MCF 10A (cell line): Measurements from ENCODE around the gene SPATS2L. TPM values are rescaled to one million over a fixed set of nuclear protein-coding genes. Genes with fewer than 3 reads are reported as not detected.

ENCODE experiments used
- BruUV-seq: library from RNA; stranded (reverse); fragments of 400-500 nt; replicated peaks from 2 replicates; lab custom pipeline; 2021; lab: Mats Ljungman, UMichigan
- CTCF ChIA-PET: fragments of 300-600 bp; sonication (Branson Sonifier 250); formaldehyde crosslinking; extraction: SDS; loops from one replicate; lab custom pipeline; 2021; ENCODE audit warnings: antibody characterized with exemption, inconsistent platforms; lab: Yijun Ruan, JAX
- POLR2A ChIA-PET: fragments of 300-600, 350-650 bp; sonication (Branson Sonifier 250); formaldehyde crosslinking; extraction: SDS; loops from one replicate; lab custom pipeline; 2020; ENCODE audit warnings: antibody characterized with exemption, inconsistent platforms; lab: Yijun Ruan, JAX
- DNase-seq: peaks from one replicate; pipeline ENCODE4 v3.0.0-alpha.2; 2018; ENCODE audit not compliant: unreplicated experiment
- H3K27ac Mint-ChIP-seq: one replicate; pipeline ENCODE4 v1.8.0; 2022; ENCODE audit warnings: mild to moderate bottlenecking, low read depth, mixed read lengths; ENCODE audit not compliant: unreplicated experiment
- H3K27me3 Mint-ChIP-seq: one replicate; pipeline ENCODE4 v1.8.0; 2022; ENCODE audit warnings: mixed read lengths; ENCODE audit not compliant: insufficient read depth, unreplicated experiment
- H3K36me3 Mint-ChIP-seq: one replicate; pipeline ENCODE4 v1.8.0; 2022; ENCODE audit warnings: mild to moderate bottlenecking, moderate library complexity, mixed read lengths; ENCODE audit not compliant: insufficient read depth, unreplicated experiment
- H3K4me1 Mint-ChIP-seq: one replicate; pipeline ENCODE4 v1.8.0; 2022; ENCODE audit warnings: mixed read lengths; ENCODE audit not compliant: insufficient read depth, unreplicated experiment
- H3K4me3 Mint-ChIP-seq: one replicate; pipeline ENCODE4 v1.8.0; 2022; ENCODE audit warnings: mild to moderate bottlenecking, moderate library complexity, mixed read lengths; ENCODE audit not compliant: unreplicated experiment
- H3K9me3 Mint-ChIP-seq: one replicate; pipeline ENCODE4 v1.8.0; 2022; ENCODE audit warnings: mixed read lengths; ENCODE audit not compliant: unreplicated experiment
- CTCF ChIP-seq: fragments of 200-600 bp; IDR thresholded peaks from one replicate; pipeline ENCODE4 v1.8.0; 2022; ENCODE audit warnings: antibody characterized with exemption, mild to moderate bottlenecking; ENCODE audit not compliant: unreplicated experiment
- intact Hi-C: fragments of 100-400 bp; cut with micrococcal nuclease; formaldehyde crosslinking; loops from 2 replicates; pipeline ENCODE4 v1.14.1; 2022
- total RNA-seq: library from RNA; stranded (reverse); gene quantifications from 2 replicates; pipeline ENCODE4 v1.2.3, GENCODE V29; 2022

Gene SPATS2L
- total RNA-seq, 1 experiment from 2014 or later: 68.3 TPM

DNA sequence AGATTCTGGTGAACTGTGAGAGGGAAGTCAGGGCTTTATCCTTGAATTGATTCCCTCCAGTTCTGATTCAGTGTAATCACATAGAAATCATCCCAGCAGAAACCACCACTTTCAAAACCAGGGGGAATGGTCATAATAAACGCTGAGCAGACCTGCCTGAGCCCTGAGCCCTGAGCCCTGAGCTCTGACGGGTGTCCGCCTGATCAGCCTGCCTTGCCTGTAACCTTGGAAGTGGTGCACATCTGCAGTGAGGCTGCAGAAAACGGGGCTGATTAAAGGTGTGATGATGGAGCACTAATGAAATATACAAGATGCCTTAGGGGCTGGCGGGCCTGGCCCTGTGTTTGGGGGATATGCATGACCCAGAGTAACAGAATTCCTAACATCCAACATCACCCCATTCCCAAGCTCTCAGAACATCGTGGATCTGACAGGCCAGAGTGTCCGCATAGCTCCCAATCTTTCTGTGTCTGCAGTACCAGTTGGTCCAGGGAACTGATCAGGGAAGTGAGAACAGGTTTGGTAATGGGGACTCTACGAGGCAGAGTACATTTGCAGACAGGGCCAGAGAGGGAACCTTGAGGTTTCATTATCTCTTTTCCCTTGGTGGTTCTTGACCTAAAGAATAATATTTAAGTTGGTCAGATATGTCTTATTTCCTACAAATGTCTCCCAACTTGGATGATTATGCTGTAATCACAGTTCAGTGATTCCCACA lies 165.6 kb downstream of the SPATS2L start:
- Mint-ChIP-seq H3K27me3 (no peaks in the 10 kb centered on the region), H3K4me3 (no peak overlapping the region), H3K27ac (no peak overlapping the region), H3K4me1 (no peaks in the 10 kb centered on the region), H3K36me3 (peaks cover 71% of the 10 kb centered on the region), H3K9me3 (no peaks in the 10 kb centered on the region)
- POLR2A ChIA-PET: no interaction called here
- CTCF ChIA-PET: interaction anchor here (0.7 to 3.9 kb wide), 12 partner anchors 9 to 498 kb away, joined by 3 to 30 read pairs (median 8); no protein-coding TSS in a partner anchor
- intact Hi-C loops: loop anchor here (1.0 kb wide), 1 partner anchor 492 kb away; no protein-coding TSS in a partner anchor
- no TSS peak for BruUV-seq
- no peak for DNase-seq
- TF ChIP-seq CTCF: no peak

DNA sequence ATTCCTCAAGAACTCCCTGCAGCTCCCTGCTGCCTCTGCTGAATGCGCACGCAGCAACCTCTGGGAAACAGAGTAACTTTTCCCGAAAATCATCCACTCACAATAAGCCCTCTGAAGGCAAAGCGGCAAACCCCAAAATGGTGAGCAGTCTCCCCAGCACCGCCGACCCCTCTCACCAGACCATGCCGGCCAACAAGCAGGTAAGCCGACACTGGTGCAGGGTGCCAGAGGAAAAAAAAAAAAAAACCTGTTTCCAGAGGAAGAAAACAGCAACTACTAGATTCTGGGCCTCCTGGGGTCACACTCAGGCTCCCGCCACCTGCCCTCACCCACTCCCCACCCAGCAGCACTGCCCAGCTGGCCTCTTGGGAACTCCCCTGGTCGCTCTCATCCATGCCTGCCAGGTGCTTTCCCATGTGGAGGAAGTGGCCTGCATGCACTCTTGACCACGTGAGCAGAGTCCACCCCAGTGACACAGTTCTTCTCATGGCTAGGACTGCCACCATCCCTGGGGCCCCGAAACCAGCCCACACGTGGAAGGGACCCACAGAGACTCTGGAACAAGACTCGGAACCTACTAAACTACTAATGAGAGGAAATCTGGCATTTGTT lies 166.5 kb downstream of the SPATS2L start:
- no peak for TF ChIP-seq CTCF
- no peaks in the 10 kb centered on the region for H3K27me3 Mint-ChIP-seq
- ChIA-PET CTCF (interaction anchor here (0.8 to 3.9 kb wide), 8 partner anchors 9 to 499 kb away, joined by 3 to 30 read pairs (median 16); no protein-coding TSS in a partner anchor), POLR2A (interaction anchor here (0.6 kb wide), 1 partner anchor 497 kb away, joined by 3 read pairs; no protein-coding TSS in a partner anchor)
- peaks cover 74% of the 10 kb centered on the region for H3K36me3 Mint-ChIP-seq
- no peaks in the 10 kb centered on the region for H3K9me3 Mint-ChIP-seq
- no peak overlapping the region for H3K27ac Mint-ChIP-seq
- DNase-seq: no peak
- intact Hi-C loops: no loop called here
- no TSS peak for BruUV-seq
- H3K4me3 Mint-ChIP-seq: no peak overlapping the region
- H3K4me1 Mint-ChIP-seq: no peaks in the 10 kb centered on the region

- intact Hi-C loops: no loop called here
- no peak for TF ChIP-seq CTCF
- POLR2A ChIA-PET: interaction anchor here (1.3 kb wide), 1 partner anchor 521 kb away, joined by 3 read pairs; the partner anchor contains the start of genes MAIP1 and TYW5
- Mint-ChIP-seq H3K4me1 (peaks cover 12% of the 10 kb centered on the region), H3K36me3 (peaks cover 62% of the 10 kb centered on the region), H3K9me3 (no peaks in the 10 kb centered on the region), H3K27me3 (no peaks in the 10 kb centered on the region), H3K4me3 (no peak overlapping the region), H3K27ac (no peak overlapping the region)
- no TSS peak for BruUV-seq
- CTCF ChIA-PET: interaction anchor here (0.6 to 2.6 kb wide), 9 partner anchors 9 to 500 kb away, joined by 3 to 11 read pairs (median 3); no protein-coding TSS in a partner anchor
- DNase-seq: no peak
Observed at GRCh38 chr2:200475795-200476194, 169.3 kb downstream of the SPATS2L start.

GRCh38 chr2:200476836-200477235 lies 170.3 kb downstream of the SPATS2L start:
- H3K27me3 Mint-ChIP-seq: no peaks in the 10 kb centered on the region
- CTCF ChIA-PET: interaction anchor here (0.6 to 2.6 kb wide), 11 partner anchors 8 to 503 kb away, joined by 3 to 11 read pairs (median 3); no protein-coding TSS in a partner anchor
- no TSS peak for BruUV-seq
- POLR2A ChIA-PET: interaction anchor here (1.3 kb wide), 1 partner anchor 522 kb away, joined by 3 read pairs; the partner anchor contains the start of genes MAIP1 and TYW5
- H3K4me3 Mint-ChIP-seq: no peak overlapping the region
- no peak for TF ChIP-seq CTCF
- DNase-seq: no peak
- peaks cover 59% of the 10 kb centered on the region for H3K36me3 Mint-ChIP-seq
- intact Hi-C loops: no loop called here
- H3K4me1 Mint-ChIP-seq: peaks cover 12% of the 10 kb centered on the region
- H3K9me3 Mint-ChIP-seq: no peaks in the 10 kb centered on the region
- no peak overlapping the region for H3K27ac Mint-ChIP-seq
